ENCODE results near the gene UBE3A.

Gene UBE3A

DNA sequence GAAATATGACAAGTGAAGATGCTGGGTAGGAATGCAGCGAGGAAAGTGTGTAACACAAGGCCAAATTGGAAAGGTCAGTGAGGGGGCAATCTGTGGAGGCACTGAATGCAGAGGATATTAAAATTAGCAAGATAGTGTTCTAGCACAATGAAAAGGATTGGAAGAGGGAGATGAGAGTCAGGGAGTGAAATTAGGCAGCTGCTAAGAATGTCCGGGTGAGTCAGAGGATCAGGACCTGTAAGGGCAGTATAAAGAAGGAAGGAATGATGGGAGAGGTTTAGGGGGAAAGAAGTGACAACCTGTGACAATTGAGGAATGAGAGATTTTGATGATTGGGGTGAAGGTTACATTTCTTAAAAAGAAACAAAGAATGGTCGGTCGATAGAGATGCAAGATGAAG, 103.5 kb downstream of the UBE3A start:
- DNase-seq (ENCODE audit: low read depth in 1 of 2, low spot score in 1 of 2), result no peak

GRCh38 chr15:25333049-25333448, 105.8 kb downstream of the UBE3A start:
- no peak for DNase-seq (ENCODE audit: low read depth in 1 of 2, low spot score in 1 of 2)

- no peak for DNase-seq (ENCODE audit: low read depth in 1 of 2, low spot score in 1 of 2)
Measured at GRCh38 chr15:25332306-25332705, 106.5 kb downstream of the UBE3A start.

GRCh38 chr15:25331860-25332259, 107.0 kb downstream of the UBE3A start:
- DNase-seq (ENCODE audit: low read depth in 1 of 2, low spot score in 1 of 2), result no peak

- DNase-seq (ENCODE audit: low read depth in 1 of 2, low spot score in 1 of 2), result no peak
Measured at GRCh38 chr15:25331404-25331803, 107.4 kb downstream of the UBE3A start.

- DNase-seq (ENCODE audit: low read depth in 1 of 2, low spot score in 1 of 2), result no peak
Measured at GRCh38 chr15:25329696-25330095, 109.1 kb downstream of the UBE3A start.

DNA sequence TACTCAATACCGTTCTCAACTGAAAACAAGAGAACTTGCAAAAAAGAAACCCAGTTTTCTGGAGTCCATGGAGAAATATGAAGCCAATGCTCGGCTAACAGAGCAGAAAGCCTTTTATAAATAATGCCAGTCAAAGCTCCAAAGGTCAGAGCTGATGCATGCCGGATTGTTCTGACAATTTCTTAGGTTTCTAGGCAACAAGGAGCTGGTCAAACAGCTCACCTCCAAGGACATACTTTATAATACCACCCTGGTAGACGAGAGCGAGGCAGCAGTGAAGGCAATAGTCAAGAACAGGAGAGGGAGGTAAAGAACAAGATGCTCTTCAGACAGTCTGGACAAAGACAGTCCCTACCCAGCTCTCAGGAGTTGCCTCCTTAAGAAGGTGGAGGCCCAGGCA, 111.1 kb downstream of the UBE3A start:
- no peak for DNase-seq (ENCODE audit: low read depth in 1 of 2, low spot score in 1 of 2)

- no peak for DNase-seq (ENCODE audit: low read depth in 1 of 2, low spot score in 1 of 2)
Measured at GRCh38 chr15:25325187-25325586, 113.6 kb downstream of the UBE3A start.

DNA sequence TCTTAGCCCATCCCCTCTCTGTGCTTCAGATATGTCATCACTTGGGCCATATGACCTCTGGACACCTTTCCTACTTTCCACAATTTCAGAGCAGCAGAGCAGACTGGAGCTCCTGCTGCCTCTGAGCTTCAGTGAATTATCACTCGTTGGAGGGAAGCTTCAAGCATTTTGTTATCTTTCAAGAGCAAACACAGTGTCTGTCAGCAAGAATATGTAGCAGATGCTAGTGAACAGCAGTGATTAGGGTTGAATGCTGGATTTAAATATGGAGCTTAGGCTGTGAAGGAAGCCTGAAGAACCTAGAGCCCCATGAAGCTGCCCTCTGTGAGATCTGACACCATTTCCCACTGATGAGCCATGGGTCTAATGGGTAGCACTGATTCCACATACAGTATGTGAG, 115.4 kb downstream of the UBE3A start:
- no peak for DNase-seq (ENCODE audit: low read depth in 1 of 2, low spot score in 1 of 2)

DNA sequence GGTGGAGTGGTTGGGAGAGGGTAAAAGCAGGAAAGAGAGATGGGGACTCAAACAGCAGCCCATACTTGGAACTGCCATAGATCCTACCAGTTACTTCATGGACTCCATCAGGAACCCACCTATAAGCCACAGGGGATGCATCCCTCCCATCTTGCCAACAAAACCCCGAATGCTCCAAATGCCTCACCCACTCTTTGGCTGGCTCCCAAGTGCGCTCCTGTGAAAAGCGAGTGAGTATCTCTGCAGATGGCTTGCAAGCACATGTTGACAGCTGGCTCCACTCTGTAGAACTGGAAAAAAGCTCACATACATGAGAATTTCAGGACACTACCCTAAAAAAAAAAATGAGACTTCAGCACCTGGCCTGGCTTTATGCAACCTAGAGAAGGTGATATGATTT, 151.0 kb downstream of the UBE3A start:
- no peak for DNase-seq (ENCODE audit: low read depth in 1 of 2, low spot score in 1 of 2)
